Activated T-cell treated with anti-CD3 and anti-CD28 coated beads for 24 hours (primary cell): ENCODE results near the gene CMPK2.
A peak's percentile ranks its signal among the peaks of the same experiment; 100 is the strongest.
"Not testable (repeated sequence)": the region's sequence is repeated elsewhere in the genome, so short reads cannot be mapped to it uniquely, and the experiment has no call there.

ENCODE experiments used
- DNase-seq: peaks from one replicate; pipeline ENCODE4 v3.0.0-alpha.2; 2020; ENCODE audit warnings: low read depth

The CMPK2 gene

DNA sequence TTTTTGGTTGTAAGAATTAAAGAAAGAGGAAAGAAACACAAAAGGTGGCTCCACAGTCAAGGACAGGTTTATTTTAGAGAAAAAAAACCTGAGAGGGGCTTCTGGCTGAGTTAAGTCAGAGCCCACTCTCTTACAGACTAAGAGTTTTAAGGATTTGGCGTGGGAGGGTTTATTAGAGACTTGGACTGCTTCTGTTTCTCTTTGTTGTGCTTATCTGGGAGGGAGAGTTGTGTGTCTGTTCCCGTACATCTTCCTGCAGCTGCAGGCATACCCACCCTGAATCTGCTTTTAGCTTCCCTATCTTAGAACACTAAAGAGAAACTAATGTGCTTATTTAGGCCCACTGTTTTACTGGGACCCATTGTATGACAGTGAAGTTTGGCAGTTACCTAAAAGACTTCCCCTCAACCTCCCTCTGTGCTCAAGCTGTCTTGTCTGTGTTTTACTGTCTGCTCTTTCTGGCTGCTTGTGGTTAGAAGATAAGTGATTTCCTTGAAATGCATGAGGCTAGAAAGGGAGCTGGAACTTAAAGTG is 14.6 kb upstream of the CMPK2 start:
- DNase-seq, result no peak

DNA sequence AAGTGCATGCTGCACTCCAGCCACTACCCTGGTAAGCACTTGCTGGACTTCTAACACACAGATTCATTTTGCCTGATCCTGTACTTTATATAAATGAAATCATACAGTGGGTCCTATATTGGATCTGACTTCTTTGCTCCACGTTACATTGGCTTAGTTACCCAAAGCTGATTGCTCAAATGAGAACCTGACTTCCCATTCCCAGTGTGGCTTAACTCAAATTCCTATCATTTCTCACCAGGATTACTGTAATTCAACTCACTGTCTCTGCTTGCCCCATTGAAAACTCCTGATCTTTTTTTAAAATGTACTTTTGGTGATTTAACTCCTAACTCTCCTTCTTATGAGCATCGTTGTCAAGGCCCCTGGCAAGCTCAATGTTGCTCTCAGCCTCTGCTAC is 13.3 kb upstream of the CMPK2 start:
- DNase-seq, result no peak

DNA sequence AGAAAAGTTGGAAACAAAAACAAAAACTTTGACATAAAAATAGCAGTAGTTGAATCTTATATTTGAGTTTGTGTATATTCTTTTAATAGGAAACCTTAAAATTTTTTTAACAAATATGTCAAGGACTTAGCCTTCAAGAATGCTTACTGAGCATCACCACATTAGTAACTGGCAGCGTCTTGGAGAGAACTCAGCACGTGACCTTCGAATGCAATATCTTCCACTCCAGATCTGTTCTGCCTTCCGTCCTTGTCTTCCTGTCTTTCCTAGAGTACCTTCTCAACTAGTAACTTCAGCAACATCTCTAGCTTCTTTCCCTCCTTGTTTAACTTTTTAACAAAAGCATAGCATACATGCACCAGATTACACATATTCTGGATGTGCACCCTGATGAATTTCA is 12.8 kb upstream of the CMPK2 start:
- DNase-seq, result no peak

DNA sequence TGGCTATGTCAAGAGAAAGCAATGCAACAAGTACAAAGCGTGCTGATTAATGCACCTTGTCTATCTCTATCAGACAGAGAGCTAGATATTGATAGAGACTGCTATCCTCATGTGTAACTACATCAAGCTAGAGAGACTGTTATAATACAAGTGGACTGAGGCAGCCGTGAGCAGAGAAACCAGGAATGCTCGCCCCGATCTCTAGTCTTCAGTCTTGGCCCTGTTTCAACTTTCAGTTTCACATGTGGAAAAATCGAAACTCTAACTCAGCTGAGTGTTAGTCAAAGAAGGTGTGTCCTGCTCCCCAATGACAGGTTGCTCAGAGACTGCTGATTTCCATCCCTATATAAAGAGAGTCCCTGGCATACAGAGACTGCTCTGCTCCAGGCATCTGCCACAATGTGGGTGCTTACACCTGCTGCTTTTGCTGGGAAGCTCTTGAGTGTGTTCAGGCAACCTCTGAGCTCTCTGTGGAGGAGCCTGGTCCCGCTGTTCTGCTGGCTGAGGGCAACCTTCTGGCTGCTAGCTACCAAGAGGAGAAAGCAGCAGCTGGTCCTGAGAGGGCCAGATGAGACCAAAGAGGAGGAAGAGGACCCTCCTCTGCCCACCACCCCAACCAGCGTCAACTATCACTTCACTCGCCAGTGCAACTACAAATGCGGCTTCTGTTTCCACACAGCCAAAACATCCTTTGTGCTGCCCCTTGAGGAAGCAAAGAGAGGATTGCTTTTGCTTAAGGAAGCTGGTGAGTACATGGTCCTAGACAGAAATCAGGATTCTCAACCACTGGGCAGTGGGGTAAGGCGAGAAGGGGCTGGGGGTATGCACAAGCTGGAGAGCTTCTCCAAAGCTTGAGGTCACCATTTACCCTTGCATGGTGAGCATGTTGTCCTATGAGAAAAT is 11.9 kb upstream of the CMPK2 start, which contains the start of gene RSAD2:
RSAD2 (plus strand) TSS at position 376 of the 903 bp plus-strand sequence; CDS start at position 400, 24 bp downstream.
- DNase-seq, result peak; percentile 22

DNA sequence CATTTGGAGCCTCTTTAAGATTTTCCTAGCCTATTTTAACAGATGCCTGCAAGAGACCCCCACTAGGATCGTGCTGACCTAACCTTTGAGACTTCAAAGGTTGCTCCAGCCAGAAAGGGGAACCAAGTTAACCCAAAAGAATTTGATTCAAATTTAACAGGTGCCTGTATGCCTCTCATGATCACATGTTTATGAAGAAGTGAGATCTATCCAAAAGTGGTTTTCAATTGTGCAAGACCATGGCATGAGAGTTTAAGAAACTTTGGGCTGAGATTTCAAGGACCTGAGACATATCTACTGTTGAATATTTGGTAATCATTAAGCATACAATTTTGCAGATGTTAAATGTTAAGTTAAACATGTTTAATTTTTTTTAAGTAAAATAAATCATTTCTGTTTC is 10.6 kb upstream of the CMPK2 start:
- DNase-seq, result no peak

DNA sequence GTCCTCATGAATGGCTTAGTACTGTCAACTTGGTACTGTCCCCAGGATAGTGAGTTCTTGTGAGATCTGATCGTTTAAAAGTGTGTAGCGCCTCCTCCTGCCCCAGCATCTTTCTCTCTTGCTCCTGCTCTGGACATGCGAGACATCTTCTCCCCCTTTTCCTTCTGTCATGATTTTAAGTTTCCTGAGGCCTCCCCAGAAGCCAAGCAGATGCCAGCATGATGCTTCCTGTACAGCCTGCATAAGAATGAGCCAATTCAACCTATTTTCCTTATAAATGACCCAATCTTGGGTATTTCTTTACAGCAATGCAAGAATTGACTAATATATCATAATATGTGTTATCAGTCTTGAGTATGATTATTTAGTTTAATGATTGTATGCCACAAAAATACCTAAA is 8.3 kb upstream of the CMPK2 start:
- DNase-seq, result no peak

DNA sequence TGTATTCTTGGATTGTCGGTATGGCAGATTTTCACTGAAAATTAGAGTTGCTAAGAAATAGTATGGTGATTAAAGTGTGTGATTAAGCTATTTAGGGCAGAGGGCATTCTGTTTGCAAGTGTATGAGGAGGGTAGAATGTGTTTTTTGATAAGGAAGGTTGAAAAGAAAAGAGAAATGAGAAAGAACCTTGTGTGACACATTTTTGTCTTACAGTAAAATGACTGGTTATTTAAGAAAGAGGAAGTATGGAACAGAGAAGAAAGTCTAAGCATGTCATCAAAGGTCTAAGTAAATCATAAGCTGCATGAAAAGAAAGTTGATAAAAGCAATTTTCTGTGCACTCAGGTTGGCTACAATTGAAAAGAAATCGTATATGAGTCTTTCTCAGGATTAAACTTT is 6.7 kb upstream of the CMPK2 start:
- DNase-seq, result no peak

DNA sequence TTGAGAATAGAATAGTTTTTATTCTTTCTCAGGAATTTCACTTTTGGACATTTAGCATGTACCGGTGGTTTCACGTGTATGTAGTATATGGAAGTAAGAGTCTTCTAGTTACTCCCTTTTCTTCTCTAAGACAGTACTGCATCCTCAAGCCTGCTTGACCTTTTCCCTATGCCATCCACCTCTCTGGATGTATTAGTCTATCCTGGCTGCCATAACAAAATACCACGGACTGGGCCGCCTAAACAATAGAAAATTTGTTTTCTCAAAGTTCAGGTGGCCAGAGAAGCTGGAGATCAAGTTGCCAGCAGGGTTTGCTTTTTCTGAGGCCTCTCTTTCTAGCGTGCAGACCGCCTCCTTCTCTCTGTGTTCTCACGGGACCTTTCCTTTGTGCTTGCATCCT is 1.3 kb upstream of the CMPK2 start:
- DNase-seq, result no peak

DNA sequence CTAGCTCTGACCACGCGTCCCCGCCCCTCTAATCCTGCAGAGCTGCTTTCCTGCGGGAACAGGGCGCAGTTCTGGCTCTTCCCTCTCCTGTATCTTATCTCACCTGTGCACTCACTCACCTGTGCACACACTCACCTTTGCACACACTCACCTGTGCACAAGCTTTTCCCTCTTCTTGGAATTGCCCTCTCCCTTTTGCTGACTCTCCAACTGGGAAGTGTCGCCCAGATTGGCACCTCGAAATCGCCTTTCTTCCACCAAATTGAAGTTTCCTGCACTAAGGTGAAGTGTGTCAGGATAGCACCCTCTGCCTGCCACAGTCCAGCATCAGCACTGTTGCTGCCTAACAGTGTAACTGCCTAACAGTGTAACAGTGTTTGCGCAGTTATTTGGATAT is 566 bp upstream of the CMPK2 start:
- no peak for DNase-seq

DNA sequence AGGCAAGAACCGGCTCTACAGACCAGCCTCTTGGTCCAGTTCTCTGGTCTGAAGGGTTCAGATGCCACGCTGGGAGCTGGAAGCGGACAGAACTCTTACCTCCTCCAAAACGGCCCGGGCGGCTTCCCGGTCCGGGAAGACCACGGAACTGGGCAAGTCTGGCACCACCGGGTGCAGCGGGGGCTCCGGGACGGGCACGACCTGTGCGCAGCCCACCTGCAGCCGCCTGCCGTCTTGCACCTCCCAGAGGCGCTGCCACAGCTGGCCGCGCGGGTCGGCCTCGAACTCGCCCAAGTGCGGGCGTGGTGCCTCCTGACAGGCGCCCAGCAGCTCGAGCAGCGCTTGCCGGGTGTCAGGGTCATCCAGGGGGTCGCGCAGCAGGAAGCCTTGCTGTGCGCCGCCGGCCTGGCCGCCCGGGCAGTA is 773 bp downstream of the CMPK2 start:
- DNase-seq, result no peak

DNA sequence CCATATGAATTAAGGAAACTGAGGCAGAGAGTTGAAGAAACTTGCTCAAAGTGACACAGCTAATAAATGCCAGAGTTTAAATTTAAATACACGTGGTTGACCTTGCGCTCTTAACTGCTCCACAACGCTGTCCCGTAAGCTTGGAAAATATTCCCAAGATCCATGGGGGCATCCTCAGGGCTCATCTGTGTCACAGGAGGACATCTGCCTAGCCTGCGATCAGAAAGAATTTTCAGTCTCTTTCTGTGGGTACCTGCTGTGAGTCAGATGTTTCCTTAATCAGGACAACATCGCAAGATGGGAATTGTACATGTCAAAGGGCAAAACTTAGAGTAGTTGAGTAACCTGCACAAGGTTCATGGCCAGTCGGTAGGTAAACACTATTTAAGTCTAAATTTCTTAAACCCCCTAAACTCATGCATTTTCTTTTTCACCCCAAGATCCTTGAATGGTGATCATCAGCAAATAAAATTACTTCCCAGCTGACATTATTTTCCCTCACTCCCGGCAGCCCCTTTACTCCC is 1.4 kb downstream of the CMPK2 start:
- DNase-seq, result no peak

DNA sequence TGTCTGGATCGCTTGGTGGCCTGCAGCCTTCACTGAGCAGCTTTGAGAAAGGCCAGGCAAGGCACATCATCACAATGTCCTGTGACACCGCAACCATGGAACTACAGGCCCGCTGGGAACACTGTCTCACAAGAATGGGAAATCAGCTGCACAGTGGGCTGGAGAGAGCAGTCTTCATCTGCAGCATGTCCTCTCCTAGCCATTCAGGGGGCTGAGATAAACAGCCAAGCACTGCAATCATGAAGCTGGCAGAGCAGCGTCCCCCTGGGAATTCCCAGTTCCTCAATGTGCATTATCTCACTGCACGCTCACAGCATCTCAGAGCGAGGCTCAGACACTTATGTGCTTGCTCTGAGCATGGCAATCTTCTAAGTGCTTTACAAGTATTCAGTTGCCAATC is 1.9 kb downstream of the CMPK2 start:
- no peak for DNase-seq

DNA sequence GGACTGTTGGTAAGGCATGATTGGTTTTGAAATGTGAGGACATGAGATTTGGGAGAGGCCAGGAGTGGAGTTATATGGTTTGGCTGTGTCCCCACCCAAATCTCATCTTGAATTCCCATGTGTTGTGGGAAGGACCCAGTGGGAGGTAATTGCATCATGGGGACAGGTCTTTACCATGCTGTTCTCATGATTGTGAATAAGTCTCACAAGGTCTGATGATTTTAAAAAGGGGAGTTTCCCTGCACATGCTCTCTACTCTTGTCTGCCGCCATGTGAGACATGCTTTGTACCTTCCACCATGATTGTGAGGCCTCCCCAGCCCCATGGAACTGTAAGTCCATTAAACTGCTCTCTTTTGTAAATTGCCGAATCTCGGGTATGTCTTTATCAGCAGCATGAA is 5.4 kb downstream of the CMPK2 start:
- DNase-seq, result no peak

DNA sequence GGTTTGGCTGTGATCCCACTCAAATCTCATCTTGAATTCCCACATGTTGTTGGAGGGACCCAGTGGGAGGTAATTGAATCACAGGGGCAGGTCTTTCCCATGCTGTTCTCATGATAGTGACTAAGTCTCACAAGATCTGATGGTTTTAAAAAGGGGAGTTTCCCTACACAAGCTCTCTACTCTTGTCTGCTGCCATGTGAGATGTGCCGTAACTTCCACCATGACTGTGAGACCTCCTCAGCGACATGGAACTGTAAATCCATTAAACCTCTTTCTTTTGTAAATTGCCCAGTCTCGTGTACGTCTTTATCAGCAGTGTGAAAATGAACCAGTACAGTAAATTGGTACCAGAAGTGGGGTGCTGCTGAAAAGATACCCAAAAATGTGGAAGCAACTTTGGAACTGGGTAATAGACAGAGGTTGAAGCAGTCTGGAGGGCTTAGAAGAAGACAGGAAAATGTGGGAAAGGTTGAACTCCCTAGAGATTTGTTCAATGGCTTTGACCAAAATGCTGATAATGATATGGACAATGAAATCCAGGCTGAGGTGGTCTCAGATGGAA is 7.2 kb downstream of the CMPK2 start:
- not testable (repeated sequence) for DNase-seq

DNA sequence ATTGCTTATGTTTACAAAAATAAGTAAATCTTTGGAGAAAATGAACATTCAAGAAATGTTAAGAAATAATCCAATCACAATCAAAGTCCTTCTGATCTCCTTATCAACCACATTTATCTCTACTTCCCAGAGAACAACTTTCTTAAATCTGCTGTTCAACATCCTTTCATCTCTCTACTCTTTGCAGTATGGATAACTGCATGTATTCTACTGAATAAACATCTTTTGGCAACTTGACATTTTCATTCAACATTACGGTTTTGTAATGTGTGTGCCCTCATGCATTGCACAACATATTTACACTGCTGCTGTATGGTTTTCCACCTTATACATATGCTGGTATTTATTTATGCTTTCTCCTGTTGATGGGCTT is 9.2 kb downstream of the CMPK2 start:
- DNase-seq, result no peak

DNA sequence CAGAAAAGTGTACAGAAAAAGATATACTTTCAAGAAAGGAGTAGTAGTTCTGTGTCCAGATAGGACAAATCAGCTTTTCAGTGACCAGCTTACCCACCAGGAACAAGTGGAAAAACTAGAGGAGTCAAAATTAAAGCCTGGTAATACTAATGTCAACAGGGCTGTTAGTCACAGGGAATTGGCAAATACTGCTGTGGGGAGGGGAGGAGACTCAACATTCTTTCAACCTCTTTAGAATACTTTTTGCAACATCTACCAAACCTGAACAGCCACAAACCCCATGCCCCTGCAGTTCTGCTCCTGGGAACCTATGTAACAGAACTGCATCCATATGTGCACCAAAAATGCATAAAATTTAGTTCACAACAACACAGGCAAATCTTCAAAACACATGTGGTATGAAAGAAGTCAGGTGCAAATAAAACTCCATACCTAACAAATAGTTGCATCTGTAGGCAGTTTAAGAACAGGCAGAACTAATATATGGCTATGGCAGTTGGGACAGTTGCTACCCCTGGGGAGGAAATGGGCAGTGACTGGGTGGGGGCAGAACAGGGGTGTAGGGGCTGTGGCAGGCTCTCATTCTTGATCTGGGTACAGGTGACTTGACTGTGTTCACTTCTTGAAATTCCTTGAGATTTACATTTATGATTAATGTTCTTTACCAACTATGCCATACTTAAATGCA is 9.7 kb downstream of the CMPK2 start:
- no peak for DNase-seq

DNA sequence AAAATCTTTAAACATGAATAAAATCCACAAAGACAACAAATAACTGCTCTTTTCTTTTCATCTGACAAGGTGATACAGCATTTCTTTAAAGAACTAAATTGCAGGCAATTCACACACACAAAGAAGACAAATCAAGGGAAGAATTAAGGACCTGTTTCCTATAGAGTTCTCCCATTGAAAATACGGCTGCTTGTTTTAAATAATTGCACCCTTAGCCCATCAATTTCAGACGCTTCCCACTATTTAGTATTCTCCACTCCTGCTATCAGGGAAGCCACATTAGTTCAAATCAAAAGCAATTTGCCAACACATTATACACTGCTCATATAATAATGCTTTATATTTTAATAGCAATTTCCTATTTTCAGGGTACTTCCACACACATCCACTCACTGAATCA is 11.3 kb downstream of the CMPK2 start:
- no peak for DNase-seq

DNA sequence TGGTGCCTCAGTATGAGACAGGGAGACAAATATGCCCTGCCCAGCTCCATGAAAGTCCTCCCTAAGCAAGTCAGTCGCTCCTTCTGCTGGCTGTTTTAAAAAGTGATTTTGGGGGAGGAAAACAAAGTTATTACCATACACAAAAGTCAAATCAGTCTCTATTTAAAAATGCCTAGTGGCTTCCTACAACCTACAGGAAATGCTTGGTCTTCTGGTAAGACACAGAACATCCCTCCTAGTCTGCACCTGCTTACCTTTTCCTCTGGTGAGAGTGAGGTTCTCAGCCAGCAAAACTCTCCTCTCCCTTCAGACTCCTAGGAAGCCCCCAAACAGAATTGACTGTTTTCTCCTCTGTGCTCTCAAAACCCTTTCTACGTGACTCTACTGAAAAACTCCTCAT is 13.5 kb downstream of the CMPK2 start:
- DNase-seq, result no peak

DNA sequence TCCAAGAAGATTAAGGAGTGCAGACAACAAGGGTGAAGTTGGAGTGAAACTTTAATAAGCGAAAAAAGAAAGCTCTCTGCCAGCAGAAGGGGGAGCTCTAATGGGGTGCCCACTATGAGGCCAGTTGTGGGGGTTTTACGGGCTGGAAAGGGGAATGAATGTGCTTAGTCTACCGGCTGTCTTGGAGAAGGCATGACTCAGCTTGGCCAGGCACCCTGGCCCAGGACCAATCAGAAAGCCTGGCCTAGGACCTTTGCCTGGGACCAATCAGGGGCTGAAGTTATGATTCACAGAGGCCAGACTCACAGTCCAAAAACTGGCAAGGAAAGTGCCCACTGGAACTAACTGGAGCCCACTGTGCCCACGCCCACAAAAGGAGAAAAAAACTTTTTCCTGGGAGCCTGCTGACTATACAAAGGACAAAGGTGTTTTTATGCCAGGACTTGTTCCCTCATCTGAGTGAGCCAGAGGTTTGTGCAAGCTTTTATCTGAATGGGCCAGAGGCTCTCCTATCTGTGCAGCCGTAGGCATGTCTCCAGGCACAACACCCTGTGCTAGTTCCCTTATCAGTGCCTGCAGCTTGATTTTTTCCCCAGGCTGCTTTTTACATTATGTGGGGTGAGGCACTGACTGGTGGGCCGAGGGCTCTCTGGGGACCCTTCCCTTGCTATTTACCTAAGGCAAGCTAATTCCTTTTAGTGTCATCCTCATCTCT is 18.6 kb downstream of the CMPK2 start:
- DNase-seq, result no peak

DNA sequence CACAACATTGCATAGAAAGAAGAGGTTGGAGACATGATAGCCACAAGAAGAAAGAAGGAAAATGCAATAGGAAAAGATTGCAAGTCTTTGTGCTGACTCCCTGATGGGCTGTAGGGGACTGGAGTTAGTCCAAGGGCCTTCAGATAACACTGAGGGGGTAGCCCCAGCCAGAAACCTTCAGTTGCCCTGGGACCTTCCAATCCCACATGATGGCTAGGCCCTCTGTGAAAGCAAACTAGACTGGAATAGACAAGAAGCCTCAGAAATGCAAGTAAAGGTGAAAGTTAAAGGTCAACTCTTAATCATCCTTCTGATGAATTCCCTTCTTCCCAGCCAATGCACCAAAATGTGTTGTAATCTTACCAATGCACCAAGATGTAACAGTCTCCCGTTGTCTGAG is 19.2 kb downstream of the CMPK2 start:
- no peak for DNase-seq

DNA sequence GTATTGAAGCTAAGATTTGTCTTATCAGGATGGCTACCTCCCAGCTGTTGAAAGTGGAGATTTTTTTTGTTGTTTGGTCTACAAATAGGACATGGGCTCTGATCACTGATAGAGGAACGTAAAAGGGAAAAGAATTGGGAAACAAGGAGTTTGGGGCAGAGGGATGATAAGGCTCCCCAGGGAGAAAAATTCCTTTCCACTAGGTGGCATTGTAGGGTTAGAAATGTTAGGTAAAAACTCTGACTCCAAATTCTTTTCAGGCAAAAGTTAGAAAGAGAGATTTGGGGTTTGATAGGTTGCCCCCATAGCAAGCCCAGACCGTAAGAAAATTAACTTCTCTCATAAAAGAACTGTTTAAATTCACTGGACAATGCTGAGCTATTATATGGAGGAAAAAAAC is 19.8 kb downstream of the CMPK2 start:
- no peak for DNase-seq

DNA sequence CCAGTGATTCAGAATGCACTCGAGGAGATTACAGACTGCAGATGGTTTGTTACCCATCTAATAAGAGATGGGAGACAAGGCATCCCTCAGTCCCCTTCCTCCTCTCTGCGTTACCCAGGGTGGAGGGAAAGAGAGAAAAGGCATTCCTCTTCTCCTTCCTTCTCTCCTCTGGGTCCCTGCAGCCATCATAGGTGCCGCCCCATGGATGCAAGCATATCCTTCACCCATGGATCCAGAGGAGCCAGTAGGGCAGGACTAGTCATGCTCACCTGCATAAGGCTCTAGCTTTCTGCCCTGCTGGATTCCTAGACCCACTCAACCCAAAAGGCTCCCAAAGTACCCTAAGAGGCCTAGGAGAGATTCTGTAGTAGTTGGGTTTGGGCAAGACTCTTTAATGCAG is 20.4 kb downstream of the CMPK2 start:
- no peak for DNase-seq
